ENCODE data around the gene TNPO1.
"Not testable (repeated sequence)": the region's sequence is repeated elsewhere in the genome, so short reads cannot be mapped to it uniquely, and the experiment has no call there.

Gene TNPO1

GRCh38 chr5:72854419-72854818 lies 38.0 kb downstream of the TNPO1 start:
- no peak for DNase-seq (ENCODE audit: low read depth)

GRCh38 chr5:72855821-72856220 lies 39.4 kb downstream of the TNPO1 start:
- DNase-seq (ENCODE audit: low read depth), result no peak

GRCh38 chr5:72857396-72857795 lies 40.9 kb downstream of the TNPO1 start:
- no peak for DNase-seq (ENCODE audit: low read depth)

- no peak for DNase-seq (ENCODE audit: low read depth)
Observed at GRCh38 chr5:72859127-72859526, 42.7 kb downstream of the TNPO1 start.

GRCh38 chr5:72860499-72860898 lies 44.0 kb downstream of the TNPO1 start:
- DNase-seq (ENCODE audit: low read depth), result no peak

- no peak for DNase-seq (ENCODE audit: low read depth)
Observed at GRCh38 chr5:72871366-72872024, 55.0 kb downstream of the TNPO1 start.

GRCh38 chr5:72878854-72879253 lies 62.4 kb downstream of the TNPO1 start:
- DNase-seq (ENCODE audit: low read depth), result no peak

GRCh38 chr5:72882989-72883388 lies 66.5 kb downstream of the TNPO1 start:
- no peak for DNase-seq (ENCODE audit: low read depth)

- DNase-seq (ENCODE audit: low read depth), result no peak
Observed at GRCh38 chr5:72883850-72884249, 67.4 kb downstream of the TNPO1 start.

GRCh38 chr5:72884892-72885291 lies 68.4 kb downstream of the TNPO1 start:
- no peak for DNase-seq (ENCODE audit: low read depth)

GRCh38 chr5:72885824-72886223 lies 69.4 kb downstream of the TNPO1 start:
- DNase-seq (ENCODE audit: low read depth), result no peak

GRCh38 chr5:72888595-72888994 lies 72.1 kb downstream of the TNPO1 start:
- DNase-seq (ENCODE audit: low read depth), result no peak

GRCh38 chr5:72889324-72889723 lies 72.9 kb downstream of the TNPO1 start:
- DNase-seq (ENCODE audit: low read depth), result no peak

- no peak for DNase-seq (ENCODE audit: low read depth)
Observed at GRCh38 chr5:72892846-72893245, 76.4 kb downstream of the TNPO1 start.

- DNase-seq (ENCODE audit: low read depth), result no peak
Observed at GRCh38 chr5:72895758-72896157, 79.3 kb downstream of the TNPO1 start.

GRCh38 chr5:72906806-72907205 lies 90.3 kb downstream of the TNPO1 start:
- no peak for DNase-seq (ENCODE audit: low read depth)

GRCh38 chr5:72908664-72909063 lies 92.2 kb downstream of the TNPO1 start:
- no peak for DNase-seq (ENCODE audit: low read depth)

GRCh38 chr5:72917371-72917776 lies 100.9 kb downstream of the TNPO1 start:
- no peak for DNase-seq (ENCODE audit: low read depth)

GRCh38 chr5:72920690-72921502 lies 104.4 kb downstream of the TNPO1 start:
- no peak for DNase-seq (ENCODE audit: low read depth)

- no peak for DNase-seq (ENCODE audit: low read depth)
Observed at GRCh38 chr5:72921886-72922285, 105.4 kb downstream of the TNPO1 start.

- DNase-seq (ENCODE audit: low read depth), result no peak
Observed at GRCh38 chr5:72922422-72922821, 106.0 kb downstream of the TNPO1 start.

- no peak for DNase-seq (ENCODE audit: low read depth)
Observed at GRCh38 chr5:72925336-72926010, 109.0 kb downstream of the TNPO1 start.

- DNase-seq (ENCODE audit: low read depth), result not testable (repeated sequence)
Observed at GRCh38 chr5:72932686-72933085, 116.2 kb downstream of the TNPO1 start.

Data from activated T-cell treated with anti-CD3 and anti-CD28 coated beads for 24 hours (primary cell).